Measurements from ENCODE around the gene PURA. TPM values are rescaled to one million over a fixed set of nuclear protein-coding genes. Genes with fewer than 3 reads are reported as not detected.

PURA gene
- total and polyA plus RNA-seq, 2 of the 4 experiments (the other 2 are of a cell fraction): 3.8 to 5.6 TPM

- peak overlapping the region; percentile 95 for H3K4ac ChIP-seq (ENCODE audit: low read depth, low read length)
- H3K79me1 ChIP-seq (ENCODE audit: low read depth in 1 of 2, low read length in 2 of 2): peaks cover 3 to 35% of the 10 kb centered on the region in 2 experiments; a peak in 3 of 4 replicates
- peak overlapping the region; percentile 60; the same call in 1 of the 2 replicates for H3K56ac ChIP-seq (ENCODE audit: extremely low read depth, insufficient read depth, low read length)
- peak overlapping the region; percentile 76 for H3K23ac ChIP-seq (ENCODE audit: low read depth, low read length)
- peak overlapping the region; percentile 82 for H4K91ac ChIP-seq (ENCODE audit: insufficient read depth, low read depth, low read length)
- BruUV-seq (replicated peaks): no TSS peak
- peak overlapping the region; percentile 95 for H3K14ac ChIP-seq (replicated peaks; ENCODE audit: low read depth, low read length)
- H2BK15ac ChIP-seq (ENCODE audit: low read depth, low read length): peak overlapping the region; percentile 8; the same call in 1 of the 3 replicates
- H2BK20ac ChIP-seq (ENCODE audit: low read depth, low read length): no peak overlapping the region
- H3K27ac ChIP-seq (ENCODE audit: insufficient read depth, low read length): peak overlapping the region; percentile 97
- H3K36me3 ChIP-seq (ENCODE audit: control insufficient read depth, insufficient read depth, low read length): no peaks in the 10 kb centered on the region
- intact Hi-C loops (cut with micrococcal nuclease): loop anchor here (1.0 kb wide), 1 partner anchor 38 kb away; no protein-coding TSS in a partner anchor
- H3K18ac ChIP-seq (ENCODE audit: low read depth, low read length): peak overlapping the region; percentile 89
- peaks cover 2% of the 10 kb centered on the region for H3K27me3 ChIP-seq (ENCODE audit: control insufficient read depth, insufficient read depth, low read length)
- ChIA-PET POLR2A (ENCODE audit: unreplicated experiment) (interaction anchor here (0.6 to 1.4 kb wide), 3 partner anchors 11 to 24 kb away, joined by 3 to 14 read pairs (median 5); no protein-coding TSS in a partner anchor), CTCF (interaction anchor here (1.0 to 1.2 kb wide), 2 partner anchors 38 to 47 kb away, joined by 3 to 4 read pairs; no protein-coding TSS in a partner anchor)
- peak overlapping the region; percentile 96 for H2BK5ac ChIP-seq (ENCODE audit: low read depth, low read length, poor library complexity, severe bottlenecking)
- H2AK9ac ChIP-seq (replicated peaks; ENCODE audit: low read depth, low read length, poor library complexity): peak overlapping the region; percentile 92
- peak overlapping the region; percentile 97 to 98 for H4K8ac ChIP-seq (ENCODE audit: low read depth in 2 of 2, low read length in 2 of 2)
- WGBS, 2 experiments (ENCODE audit: extremely low coverage in 2 of 2, insufficient read length in 1 of 2): 1% methylated on average over 27 of the region's 88 CpGs; no CpG with 5 or more reads in 1 of the 2 experiments
- H3K4me3 ChIP-seq (ENCODE audit: insufficient read depth, low read depth, low read length): peak overlapping the region; percentile 74
- peak; percentile 93 for DNase-seq
- H4K5ac ChIP-seq (ENCODE audit: low read depth, low read length): peak overlapping the region; percentile 65
- H3K9ac ChIP-seq (ENCODE audit: low read depth, low read length): peak overlapping the region; percentile 91
- peak overlapping the region; percentile 29 for H2AK5ac ChIP-seq (ENCODE audit: low read depth, low read length)
- ATAC-seq (ENCODE audit: low read depth): peak; percentile 96
- dilution Hi-C loops (cut with HindIII; ENCODE audit: low sequenced_read_pairs, unreplicated experiment): no loop called here
- peak overlapping the region; percentile 71 for H2BK120ac ChIP-seq (ENCODE audit: low read depth, low read length)
- peaks cover 7% of the 10 kb centered on the region; the same call in 1 of the 2 replicates for H4K20me1 ChIP-seq (ENCODE audit: insufficient read depth, low read length)
- TF ChIP-seq CTCF (conservative IDR thresholded peaks at IDR 0.05; ENCODE audit: low read depth, low read length): peak; percentile 29; the same call in 1 of the 2 replicates
- no peak for TF ChIP-seq RFX5 (IDR thresholded peaks at IDR 0.05; ENCODE audit: low read depth, low read length)
- peak; percentile 69; the same call in 1 of the 2 replicates for TF ChIP-seq POLR2A (IDR thresholded peaks at IDR 0.05; ENCODE audit: low read depth, low read length)
- TF ChIP-seq SMC3 (IDR thresholded peaks at IDR 0.05; ENCODE audit: low read depth, low read length): no peak
- peak; percentile 53 for TF ChIP-seq BHLHE40 (IDR thresholded peaks at IDR 0.05; ENCODE audit: low read depth, low read length)
- peak; percentile 53 for TF ChIP-seq MAZ (IDR thresholded peaks at IDR 0.05; ENCODE audit: borderline replicate concordance, low read depth, low read length)
- in situ Hi-C loops (cut with MboI; ENCODE audit: low sequenced_read_pairs): loop anchor here (25.0 kb wide), 1 partner anchor 470 kb away; the partner anchor contains the start of gene CXXC5
- peaks cover 7% of the 10 kb centered on the region for H3K4me1 ChIP-seq (ENCODE audit: control insufficient read depth, insufficient read depth, low read length)
- H3K4me2 ChIP-seq (ENCODE audit: low read depth, low read length): peak overlapping the region; percentile 55
- no peaks in the 10 kb centered on the region for H3K9me3 ChIP-seq (ENCODE audit: control insufficient read depth, insufficient read depth, low read length)
- H3K9me1 ChIP-seq (ENCODE audit: insufficient read depth, low read length): peaks cover 6% of the 10 kb centered on the region; the same call in 1 of the 2 replicates
- H2AFZ ChIP-seq (replicated peaks; ENCODE audit: low read length, poor library complexity): peak overlapping the region; percentile 94
These were observed 6.4 kb upstream of the PURA start for GRCh38 chr5:140107312-140108092.
